HK-2 (cell line): Measurements from ENCODE around the gene HDAC4.
A peak's percentile ranks its signal among the peaks of the same experiment; 100 is the strongest.

Experiments used
- DNase-seq: peaks from one replicate; pipeline ENCODE4 v3.0.0-alpha.2; 2018; ENCODE audit not compliant: unreplicated experiment

Gene HDAC4

GRCh38 chr2:239153806-239154591 lies 246.8 kb downstream of the HDAC4 start:
- no peak for DNase-seq

- DNase-seq = no peak
Measured at GRCh38 chr2:239152916-239153305, 247.9 kb downstream of the HDAC4 start.

- no peak for DNase-seq
Measured at GRCh38 chr2:239152239-239152915, 248.4 kb downstream of the HDAC4 start.

GRCh38 chr2:239151201-239152131 lies 249.4 kb downstream of the HDAC4 start:
- DNase-seq = no peak

GRCh38 chr2:239150125-239151011 lies 250.5 kb downstream of the HDAC4 start:
- no peak for DNase-seq

GRCh38 chr2:239149501-239149900 lies 251.3 kb downstream of the HDAC4 start:
- no peak for DNase-seq

- no peak for DNase-seq
Measured at GRCh38 chr2:239148495-239149200, 252.2 kb downstream of the HDAC4 start.

- DNase-seq = no peak
Measured at GRCh38 chr2:239147376-239147775, 253.4 kb downstream of the HDAC4 start.

GRCh38 chr2:239146741-239147181 lies 254.1 kb downstream of the HDAC4 start:
- DNase-seq = no peak

GRCh38 chr2:239146011-239146641 lies 254.7 kb downstream of the HDAC4 start:
- no peak for DNase-seq

GRCh38 chr2:239145601-239146000 lies 255.2 kb downstream of the HDAC4 start:
- DNase-seq = no peak

GRCh38 chr2:239145106-239145505 lies 255.7 kb downstream of the HDAC4 start:
- DNase-seq = no peak

- no peak for DNase-seq
Measured at GRCh38 chr2:239144713-239144999, 256.2 kb downstream of the HDAC4 start.

- peak; percentile 20 for DNase-seq
Measured at GRCh38 chr2:239143858-239144712, 256.7 kb downstream of the HDAC4 start.

- DNase-seq = no peak
Measured at GRCh38 chr2:239142806-239143205, 258.0 kb downstream of the HDAC4 start.

GRCh38 chr2:239142296-239142695 lies 258.5 kb downstream of the HDAC4 start:
- no peak for DNase-seq

GRCh38 chr2:239141021-239141760 lies 259.6 kb downstream of the HDAC4 start:
- no peak for DNase-seq

GRCh38 chr2:239140346-239141020 lies 260.3 kb downstream of the HDAC4 start:
- DNase-seq = no peak
